BJ (cell line): ENCODE results near the gene GPX5. TPM values are rescaled to one million over a fixed set of nuclear protein-coding genes. Genes with fewer than 3 reads are reported as not detected.

Experiments
- CTCF ChIA-PET: fragments of 350-600 bp; formaldehyde crosslinking; extraction: SDS; loops from one replicate; lab custom pipeline; 2021; ENCODE audit warnings: antibody characterized with exemption, inconsistent platforms; lab: Yijun Ruan, JAX
- POLR2A ChIA-PET: fragments of 300-600 bp; sonication (Branson Sonifier 250); formaldehyde crosslinking; extraction: SDS; loops from one replicate; lab custom pipeline; 2021; ENCODE audit warnings: antibody characterized with exemption; lab: Charles Lee
- DNase-seq: peaks from one replicate; pipeline ENCODE4 v3.0.0-alpha.2; 2011; ENCODE audit warnings: low read depth
- H3K27me3 ChIP-seq: 2 replicates; pipeline ENCODE4 v1.6.0; 2011; ENCODE audit warnings: low read length; ENCODE audit not compliant: control insufficient read depth, insufficient read depth
- H3K36me3 ChIP-seq: 2 replicates; pipeline ENCODE4 v1.5.1; 2011; ENCODE audit warnings: low read length; ENCODE audit not compliant: control insufficient read depth, insufficient read depth
- H3K4me3 ChIP-seq: 2 replicates; pipeline ENCODE4 v1.5.1; 2011; ENCODE audit warnings: low read depth, mild to moderate bottlenecking, control low read depth, low read length
- CTCF ChIP-seq: IDR thresholded peaks from 2 replicates; pipeline ENCODE4 v1.5.1; 2011; ENCODE audit warnings: low read depth, mild to moderate bottlenecking, control low read depth, inconsistent platforms, low read length, moderate library complexity; ENCODE audit not compliant: insufficient read depth
- polyA plus RNA-seq: library from polyadenylated mRNA; depleted of rRNA; stranded (reverse); fragments of >200 nt; gene quantifications from 2 replicates; pipeline ENCODE4 v1.2.3, GENCODE V29; 2011

GPX5 gene
- polyA plus RNA-seq, 1 experiment = not detected

GRCh38 chr6:28563430-28564095 is 37.9 kb downstream of the GPX5 start:
- TF ChIP-seq CTCF = no peak
- Histone ChIP-seq H3K36me3 (no peaks in the 10 kb centered on the region), H3K27me3 (no peaks in the 10 kb centered on the region), H3K4me3 (no peak overlapping the region)
- no peak for DNase-seq
- CTCF ChIA-PET = interaction anchor here (0.7 kb wide), 1 partner anchor 20 kb away, joined by 3 read pairs; no protein-coding TSS in a partner anchor
- POLR2A ChIA-PET = no interaction called here

GRCh38 chr6:28565823-28566526 is 40.3 kb downstream of the GPX5 start:
- ChIA-PET CTCF (no interaction called here), POLR2A (no interaction called here)
- no peak for DNase-seq
- H3K27me3 ChIP-seq = no peaks in the 10 kb centered on the region
- no peaks in the 10 kb centered on the region for H3K36me3 ChIP-seq
- no peak for TF ChIP-seq CTCF
- no peak overlapping the region for H3K4me3 ChIP-seq

GRCh38 chr6:28566527-28567252 is 41.0 kb downstream of the GPX5 start:
- ChIA-PET CTCF (no interaction called here), POLR2A (no interaction called here)
- no peak for TF ChIP-seq CTCF
- H3K4me3 ChIP-seq = no peak overlapping the region
- H3K27me3 ChIP-seq = no peaks in the 10 kb centered on the region
- DNase-seq = no peak
- H3K36me3 ChIP-seq = no peaks in the 10 kb centered on the region

- DNase-seq = no peak
- POLR2A ChIA-PET = no interaction called here
- no peak for TF ChIP-seq CTCF
- Histone ChIP-seq H3K27me3 (no peaks in the 10 kb centered on the region), H3K4me3 (no peak overlapping the region), H3K36me3 (no peaks in the 10 kb centered on the region)
- CTCF ChIA-PET = no interaction called here
Measured at GRCh38 chr6:28567506-28567905, 41.8 kb downstream of the GPX5 start.

GRCh38 chr6:28568515-28569108 is 42.9 kb downstream of the GPX5 start:
- ChIA-PET CTCF (no interaction called here), POLR2A (no interaction called here)
- no peak overlapping the region for H3K4me3 ChIP-seq

More at GRCh38 chr6:28568515-28569108, 42.9 kb downstream of the GPX5 start:
- Histone ChIP-seq H3K36me3 (no peaks in the 10 kb centered on the region), H3K27me3 (no peaks in the 10 kb centered on the region)
- no peak for TF ChIP-seq CTCF
- no peak for DNase-seq
